A549 (cell line): ENCODE data around the gene SPRR3.

Experiments used
- CTCF ChIP-seq: fragments of >200 bp; sonication (Bioruptor Twin); formaldehyde crosslinking; IDR thresholded peaks from 3 replicates; pipeline ENCODE4 v1.5.1; 2016
- NFE2L2 ChIP-seq: fragments of 150-350 bp; conservative IDR thresholded peaks from 2 replicates; pipeline ENCODE4 v1.6.1; 2014; ENCODE audit warnings: low read length

- TF ChIP-seq NFE2L2 = no peak
- no peak for TF ChIP-seq CTCF
These were observed 24.9 kb upstream of the SPRR3 start for GRCh38 chr1:152976688-152977087.
